Neural cell (in vitro differentiated cells): Measurements from ENCODE around the gene HMGCL. TPM values are rescaled to one million over a fixed set of nuclear protein-coding genes. Genes with fewer than 3 reads are reported as not detected.

ENCODE experiments used
- H2AFZ ChIP-seq: fragments of 200-600, 300-800 bp; sonication (generic), shearing (Covaris generic); 2 replicates; pipeline ENCODE4 v1.6.0; 2014; ENCODE audit warnings: low read depth, mild to moderate bottlenecking, antibody characterized with exemption, low read length, moderate library complexity
- H3F3A ChIP-seq: fragments of 200-600 bp; shearing (Covaris generic); 2 replicates; pipeline ENCODE4 v1.6.1; 2016; ENCODE audit warnings: mild to moderate bottlenecking, moderate library complexity, mixed read lengths, antibody characterized with exemption, low read length; ENCODE audit not compliant: insufficient read depth, poor library complexity, severe bottlenecking
- H3K27ac ChIP-seq: fragments of 200-600, 300-800 bp; sonication (generic), shearing (Covaris generic); 2 replicates; pipeline ENCODE4 v1.5.1; 2014; ENCODE audit warnings: mild to moderate bottlenecking, low read length, moderate library complexity
- H3K27me3 ChIP-seq: fragments of 300-800, 200-600 bp; sonication (generic), shearing (Covaris generic); 2 replicates; pipeline ENCODE4 v1.6.0; 2014; ENCODE audit warnings: mild to moderate bottlenecking, low read depth, low read length, moderate library complexity; ENCODE audit not compliant: insufficient read depth
- H3K36me3 ChIP-seq: fragments of 300-800, 200-600 bp; sonication (generic), shearing (Covaris generic); 2 replicates; pipeline ENCODE4 v1.5.1; 2014; ENCODE audit warnings: mild to moderate bottlenecking, antibody characterized with exemption, low read length, moderate library complexity; ENCODE audit not compliant: insufficient read depth
- H3K4me2 ChIP-seq: fragments of 300-800, 200-600 bp; sonication (generic), shearing (Covaris generic); 2 replicates; pipeline ENCODE4 v1.6.0; 2014; ENCODE audit warnings: mild to moderate bottlenecking, low read length
- H3K4me3 ChIP-seq: fragments of 300-800, 200-600 bp; sonication (generic), shearing (Covaris generic); 2 replicates; pipeline ENCODE4 v1.5.1; 2014; ENCODE audit warnings: mild to moderate bottlenecking, low read length, moderate library complexity
- H3K79me2 ChIP-seq: fragments of 200-600 bp; shearing (Covaris generic); replicated peaks from 2 replicates; pipeline ENCODE4 v1.6.0; 2014; ENCODE audit warnings: mild to moderate bottlenecking, low read length, moderate library complexity; ENCODE audit not compliant: insufficient read depth
- H3K9ac ChIP-seq: fragments of 300-800, 200-600 bp; sonication (generic), shearing (Covaris generic); 2 replicates; pipeline ENCODE4 v1.6.1; 2016; ENCODE audit warnings: mild to moderate bottlenecking, low read length, mixed read lengths
- H3K9me2 ChIP-seq: fragments of 200-600 bp; shearing (Covaris generic); 2 replicates; pipeline ENCODE4 v1.6.1; 2016; ENCODE audit warnings: mild to moderate bottlenecking, low read length, mixed read lengths; ENCODE audit not compliant: insufficient read depth
- H3K9me3 ChIP-seq: fragments of 200-600, 300-800 bp; sonication (generic), shearing (Covaris generic); 2 replicates; pipeline ENCODE4 v1.6.1; 2016; ENCODE audit warnings: mild to moderate bottlenecking, mixed run types, low read length, moderate library complexity, mixed read lengths
- H4K20me1 ChIP-seq: fragments of 200-600 bp; shearing (Covaris generic); 2 replicates; pipeline ENCODE4 v1.6.1; 2016; ENCODE audit warnings: mild to moderate bottlenecking, mixed run types; ENCODE audit not compliant: insufficient read depth
- EP300 ChIP-seq: fragments of 450-650 bp; conservative IDR thresholded peaks from 2 replicates; pipeline ENCODE4 v1.6.1; 2014; ENCODE audit warnings: antibody characterized with exemption, mild to moderate bottlenecking, moderate library complexity; ENCODE audit not compliant: poor library complexity, severe bottlenecking
- EZH2 ChIP-seq: fragments of 200-600, 300-800 bp; shearing (Covaris generic), sonication (generic); IDR thresholded peaks from 2 replicates; pipeline ENCODE4 v1.6.1; 2014; ENCODE audit warnings: antibody characterized with exemption, low read length, borderline replicate concordance, mild to moderate bottlenecking; ENCODE audit not compliant: insufficient read depth, poor library complexity, severe bottlenecking
- MXI1 ChIP-seq: fragments of 450-650 bp; conservative IDR thresholded peaks from 2 replicates; pipeline ENCODE4 v1.6.1; 2014; ENCODE audit warnings: antibody characterized with exemption, mild to moderate bottlenecking; ENCODE audit not compliant: poor library complexity, severe bottlenecking
- POLR2AphosphoS5 ChIP-seq: IDR thresholded peaks from 2 replicates; pipeline ENCODE4 v1.6.1; 2012
- RAD21 ChIP-seq: fragments of 450-650 bp; conservative IDR thresholded peaks from 2 replicates; pipeline ENCODE4 v1.6.1; 2014; ENCODE audit warnings: antibody characterized with exemption, mild to moderate bottlenecking, moderate library complexity
- SMC3 ChIP-seq: fragments of 450-650 bp; conservative IDR thresholded peaks from 2 replicates; pipeline ENCODE4 v1.6.1; 2014; ENCODE audit warnings: antibody characterized with exemption, mild to moderate bottlenecking, moderate library complexity; ENCODE audit not compliant: poor library complexity
- TAF1 ChIP-seq: IDR thresholded peaks from 2 replicates; pipeline ENCODE4 v1.6.1; 2012; ENCODE audit warnings: low read depth
- polyA plus RNA-seq: library from polyadenylated mRNA; depleted of rRNA; stranded (reverse); fragments of >200 nt; gene quantifications from 2 replicates; pipeline ENCODE4 v1.2.3, GENCODE V29; 2014
- TF ChIP-seq, protein P1 (sequence below): IDR thresholded peaks from 2 replicates; pipeline ENCODE4 v1.6.1; 2012; ENCODE audit warnings: borderline replicate concordance
- TF ChIP-seq, protein P2 (sequence below): fragments of 450-650 bp; IDR thresholded peaks from 2 replicates; pipeline ENCODE4 v1.5.1; 2014; ENCODE audit warnings: antibody characterized with exemption, mild to moderate bottlenecking, moderate library complexity; ENCODE audit not compliant: poor library complexity, severe bottlenecking

HMGCL gene
- polyA plus RNA-seq, 1 donor from 2014 or later = 27.6 TPM

DNA sequence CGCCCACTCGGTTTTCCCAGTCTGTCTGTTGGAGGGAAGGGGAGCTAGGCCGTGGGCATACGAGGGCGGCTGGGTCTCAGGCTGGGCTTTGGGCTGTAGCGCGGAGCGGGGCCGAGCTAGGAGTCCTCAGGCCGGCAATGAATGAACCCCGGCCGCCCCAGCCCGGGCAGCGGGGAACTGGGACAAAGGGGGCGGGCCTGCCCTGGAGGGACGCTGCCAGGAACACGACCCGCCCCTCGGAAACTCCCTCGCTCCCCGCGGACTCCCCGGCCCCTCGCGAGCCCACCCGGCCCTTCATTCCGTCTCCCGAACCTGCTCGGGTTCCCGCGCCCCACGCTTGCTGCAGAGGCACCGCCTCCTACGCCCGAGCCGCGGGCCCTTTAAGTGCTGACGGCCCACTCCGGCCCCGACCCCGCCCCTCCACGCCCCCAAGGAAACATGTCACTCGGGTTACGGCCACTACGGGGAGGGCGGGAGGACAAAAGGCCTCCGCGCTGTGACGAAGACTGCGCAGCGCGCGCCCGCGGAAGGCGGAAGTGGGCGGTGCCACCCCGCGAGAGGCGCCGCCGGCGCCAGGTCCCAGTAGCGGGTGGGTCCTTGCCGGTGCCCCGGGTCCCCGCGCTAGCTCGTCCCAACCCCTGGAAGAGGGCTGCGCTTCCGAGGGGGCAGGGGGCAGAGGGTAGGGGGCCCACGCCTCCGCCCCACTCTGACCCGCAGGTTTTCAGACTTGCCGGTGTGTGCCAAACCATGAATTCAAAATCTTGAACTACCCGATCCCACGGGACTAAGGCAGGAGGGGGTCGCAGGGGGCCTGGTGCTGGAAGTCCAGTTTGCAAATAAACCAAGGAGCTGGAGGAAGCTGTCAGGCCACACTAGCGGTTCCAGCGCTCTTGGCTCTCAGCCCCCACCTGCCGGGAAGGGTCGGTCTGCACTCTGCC lies 24.6 kb downstream of the HMGCL start, which contains the start of gene GALE:
TSS of gene GALE (minus strand) at position 355 of the 938 bp plus-strand sequence. CDS start 1,747 bp downstream, outside the sequence.
- Histone ChIP-seq H3K4me3 (peak within 1 kb of the TSS; percentile 94), H3K79me2 (no peaks in the 10 kb centered on the region), H3K4me2 (peak within 1 kb of the TSS; percentile 93), H3F3A (no peaks in the 10 kb centered on the region), H3K36me3 (peaks cover 4% of the 10 kb centered on the region), H4K20me1 (no peaks in the 10 kb centered on the region), H3K27ac (peak within 1 kb of the TSS; percentile 68), H3K9me3 (no peaks in the 10 kb centered on the region), H3K9me2 (no peaks in the 10 kb centered on the region), H2AFZ (peak within 1 kb of the TSS; percentile 80), H3K27me3 (no peaks in the 10 kb centered on the region), H3K9ac (peak within 1 kb of the TSS; percentile 86)
- TF ChIP-seq TAF1 (peak; percentile 64), POLR2AphosphoS5 (peak; percentile 73), MXI1 (peak; percentile 75), SMC3 (no peak), EP300 (peak; percentile 56), EZH2 (no peak)
- TF ChIP-seq, protein P1, sequence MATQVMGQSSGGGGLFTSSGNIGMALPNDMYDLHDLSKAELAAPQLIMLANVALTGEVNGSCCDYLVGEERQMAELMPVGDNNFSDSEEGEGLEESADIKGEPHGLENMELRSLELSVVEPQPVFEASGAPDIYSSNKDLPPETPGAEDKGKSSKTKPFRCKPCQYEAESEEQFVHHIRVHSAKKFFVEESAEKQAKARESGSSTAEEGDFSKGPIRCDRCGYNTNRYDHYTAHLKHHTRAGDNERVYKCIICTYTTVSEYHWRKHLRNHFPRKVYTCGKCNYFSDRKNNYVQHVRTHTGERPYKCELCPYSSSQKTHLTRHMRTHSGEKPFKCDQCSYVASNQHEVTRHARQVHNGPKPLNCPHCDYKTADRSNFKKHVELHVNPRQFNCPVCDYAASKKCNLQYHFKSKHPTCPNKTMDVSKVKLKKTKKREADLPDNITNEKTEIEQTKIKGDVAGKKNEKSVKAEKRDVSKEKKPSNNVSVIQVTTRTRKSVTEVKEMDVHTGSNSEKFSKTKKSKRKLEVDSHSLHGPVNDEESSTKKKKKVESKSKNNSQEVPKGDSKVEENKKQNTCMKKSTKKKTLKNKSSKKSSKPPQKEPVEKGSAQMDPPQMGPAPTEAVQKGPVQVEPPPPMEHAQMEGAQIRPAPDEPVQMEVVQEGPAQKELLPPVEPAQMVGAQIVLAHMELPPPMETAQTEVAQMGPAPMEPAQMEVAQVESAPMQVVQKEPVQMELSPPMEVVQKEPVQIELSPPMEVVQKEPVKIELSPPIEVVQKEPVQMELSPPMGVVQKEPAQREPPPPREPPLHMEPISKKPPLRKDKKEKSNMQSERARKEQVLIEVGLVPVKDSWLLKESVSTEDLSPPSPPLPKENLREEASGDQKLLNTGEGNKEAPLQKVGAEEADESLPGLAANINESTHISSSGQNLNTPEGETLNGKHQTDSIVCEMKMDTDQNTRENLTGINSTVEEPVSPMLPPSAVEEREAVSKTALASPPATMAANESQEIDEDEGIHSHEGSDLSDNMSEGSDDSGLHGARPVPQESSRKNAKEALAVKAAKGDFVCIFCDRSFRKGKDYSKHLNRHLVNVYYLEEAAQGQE = peak; percentile 29

DNA sequence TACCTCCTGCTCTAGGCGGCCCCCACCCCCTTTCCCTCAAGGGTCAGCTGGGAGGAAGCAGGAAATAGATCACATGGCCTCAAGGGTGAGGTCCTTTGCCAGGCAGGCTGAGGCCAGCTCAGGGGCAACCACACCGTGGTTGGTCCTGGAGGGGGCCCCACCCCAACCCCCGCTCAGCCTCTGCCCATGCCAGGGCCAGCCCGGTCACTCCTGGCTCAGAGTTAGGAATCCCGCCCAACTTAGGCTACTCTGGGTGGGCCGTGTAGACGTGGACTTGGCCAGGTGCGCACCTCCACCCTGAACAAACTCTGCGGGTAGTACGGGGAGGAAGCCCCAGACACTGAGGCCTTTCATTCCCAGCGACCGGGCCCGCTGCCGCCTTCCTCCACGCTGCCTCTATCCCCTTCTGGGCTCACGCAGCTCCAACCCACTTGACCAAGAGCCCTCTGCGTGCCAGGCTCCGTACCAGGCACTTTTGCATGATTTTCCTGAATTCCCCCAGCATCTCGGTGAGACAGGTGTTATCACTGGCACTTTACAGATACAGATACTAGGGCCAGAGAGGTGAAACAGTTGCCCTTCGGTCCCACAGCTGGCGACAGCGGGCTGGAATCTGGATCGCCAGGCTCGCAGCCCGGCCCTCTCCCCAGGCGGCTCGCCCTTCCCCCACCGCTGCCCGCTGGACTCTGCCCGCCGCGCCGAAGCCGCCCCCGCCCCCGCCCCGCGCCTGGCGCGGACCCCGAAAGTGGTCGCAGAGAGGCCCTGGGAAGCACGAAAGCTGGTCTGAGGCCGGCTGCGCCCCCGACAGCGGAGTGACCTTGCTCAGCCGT lies 25.4 kb downstream of the HMGCL start:
- Histone ChIP-seq H3F3A (no peaks in the 10 kb centered on the region), H3K79me2 (no peaks in the 10 kb centered on the region), H2AFZ (peak overlapping the region; percentile 80), H3K36me3 (peaks cover 4% of the 10 kb centered on the region), H4K20me1 (no peaks in the 10 kb centered on the region), H3K9me3 (no peaks in the 10 kb centered on the region), H3K27me3 (no peaks in the 10 kb centered on the region), H3K4me3 (peak overlapping the region; percentile 94), H3K27ac (peak overlapping the region; percentile 68), H3K9ac (peak overlapping the region; percentile 86), H3K9me2 (no peaks in the 10 kb centered on the region), H3K4me2 (peak overlapping the region; percentile 93)
- TF ChIP-seq TAF1 (no peak), MXI1 (no peak), SMC3 (no peak), EZH2 (no peak), RAD21 (no peak), POLR2AphosphoS5 (no peak), EP300 (no peak)
- TF ChIP-seq, protein P2, sequence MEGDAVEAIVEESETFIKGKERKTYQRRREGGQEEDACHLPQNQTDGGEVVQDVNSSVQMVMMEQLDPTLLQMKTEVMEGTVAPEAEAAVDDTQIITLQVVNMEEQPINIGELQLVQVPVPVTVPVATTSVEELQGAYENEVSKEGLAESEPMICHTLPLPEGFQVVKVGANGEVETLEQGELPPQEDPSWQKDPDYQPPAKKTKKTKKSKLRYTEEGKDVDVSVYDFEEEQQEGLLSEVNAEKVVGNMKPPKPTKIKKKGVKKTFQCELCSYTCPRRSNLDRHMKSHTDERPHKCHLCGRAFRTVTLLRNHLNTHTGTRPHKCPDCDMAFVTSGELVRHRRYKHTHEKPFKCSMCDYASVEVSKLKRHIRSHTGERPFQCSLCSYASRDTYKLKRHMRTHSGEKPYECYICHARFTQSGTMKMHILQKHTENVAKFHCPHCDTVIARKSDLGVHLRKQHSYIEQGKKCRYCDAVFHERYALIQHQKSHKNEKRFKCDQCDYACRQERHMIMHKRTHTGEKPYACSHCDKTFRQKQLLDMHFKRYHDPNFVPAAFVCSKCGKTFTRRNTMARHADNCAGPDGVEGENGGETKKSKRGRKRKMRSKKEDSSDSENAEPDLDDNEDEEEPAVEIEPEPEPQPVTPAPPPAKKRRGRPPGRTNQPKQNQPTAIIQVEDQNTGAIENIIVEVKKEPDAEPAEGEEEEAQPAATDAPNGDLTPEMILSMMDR = no peak
- TF ChIP-seq, protein P1 = no peak
